Effector memory CD8-positive, alpha-beta T cell (primary cell): ENCODE results near the gene CCL27.
A peak's percentile ranks its signal among the peaks of the same experiment; 100 is the strongest.

Source experiments
- ATAC-seq: fragments of 150-1000 bp; cut with Tn5 transposase; replicated peaks from 2 replicates; pipeline ENCODE4 v1.10.0; 2021; ENCODE audit warnings: mild to moderate bottlenecking, moderate library complexity
- DNase-seq, 3 experiments: peaks; one replicate each; pipeline ENCODE4 v3.0.0; 2021
- H3K27ac Mint-ChIP-seq, 2 donors: one replicate each; pipeline ENCODE4 v1.8.0; 2022; ENCODE audit warnings: mild to moderate bottlenecking in 2 of 2, mixed read lengths in 2 of 2, moderate library complexity in 2 of 2
- H3K27me3 Mint-ChIP-seq, 2 donors: one replicate each; pipeline ENCODE4 v1.8.0; 2022; ENCODE audit warnings: mixed read lengths in 2 of 2
- H3K36me3 Mint-ChIP-seq: one replicate; pipeline ENCODE4 v1.8.0; 2022; ENCODE audit warnings: mild to moderate bottlenecking, moderate library complexity, mixed read lengths; ENCODE audit not compliant: insufficient read depth
- H3K4me1 Mint-ChIP-seq, 2 donors: one replicate each; pipeline ENCODE4 v1.8.0; 2022; ENCODE audit warnings: low read depth in 2 of 2, mixed read lengths in 2 of 2
- H3K4me3 Mint-ChIP-seq, 2 donors: one replicate each; pipeline ENCODE4 v1.8.0; 2022; ENCODE audit warnings: mild to moderate bottlenecking in 2 of 2, mixed read lengths in 2 of 2, moderate library complexity in 2 of 2
- H3K9me3 Mint-ChIP-seq, 2 donors: one replicate each; pipeline ENCODE4 v1.8.0; 2022; ENCODE audit warnings: mixed read lengths in 2 of 2

Gene CCL27

GRCh38 chr9:34689512-34689911 is 27.1 kb upstream of the CCL27 start:
- no peaks in the 10 kb centered on the region for H3K9me3 Mint-ChIP-seq
- ATAC-seq (no peak), DNase-seq (no peak)
- peaks cover 19 to 36% of the 10 kb centered on the region in 2 donors for H3K27me3 Mint-ChIP-seq
- H3K4me1 Mint-ChIP-seq: peaks cover 0 to 3% of the 10 kb centered on the region in 2 donors
- H3K4me3 Mint-ChIP-seq: no peak overlapping the region
- H3K27ac Mint-ChIP-seq: no peak overlapping the region
- H3K36me3 Mint-ChIP-seq: no peaks in the 10 kb centered on the region

GRCh38 chr9:34689116-34689470 is 26.6 kb upstream of the CCL27 start:
- peaks cover 0 to 3% of the 10 kb centered on the region in 2 donors for H3K4me1 Mint-ChIP-seq
- peaks cover 19 to 40% of the 10 kb centered on the region in 2 donors for H3K27me3 Mint-ChIP-seq
- H3K4me3 Mint-ChIP-seq: no peak overlapping the region
- ATAC-seq (no peak), DNase-seq (no peak)
- no peaks in the 10 kb centered on the region for H3K9me3 Mint-ChIP-seq
- no peak overlapping the region for H3K27ac Mint-ChIP-seq
- H3K36me3 Mint-ChIP-seq: no peaks in the 10 kb centered on the region

GRCh38 chr9:34688329-34689115 is 26.1 kb upstream of the CCL27 start:
- H3K4me1 Mint-ChIP-seq: peaks cover 0 to 3% of the 10 kb centered on the region in 2 donors
- no peak for DNase-seq
- no peak overlapping the region for H3K4me3 Mint-ChIP-seq
- no peaks in the 10 kb centered on the region for H3K36me3 Mint-ChIP-seq
- H3K9me3 Mint-ChIP-seq: no peaks in the 10 kb centered on the region
- peak overlapping the region in 1 of 2 donors; percentile 38 for H3K27ac Mint-ChIP-seq
- no peak for ATAC-seq
- peaks cover 19 to 41% of the 10 kb centered on the region in 2 donors for H3K27me3 Mint-ChIP-seq

GRCh38 chr9:34687276-34688030 is 25.0 kb upstream of the CCL27 start:
- no peak for ATAC-seq
- Mint-ChIP-seq H3K4me1 (peaks cover 0 to 3% of the 10 kb centered on the region in 2 donors), H3K9me3 (no peaks in the 10 kb centered on the region), H3K36me3 (no peaks in the 10 kb centered on the region), H3K27ac (no peak overlapping the region), H3K27me3 (peaks cover 19 to 41% of the 10 kb centered on the region in 2 donors), H3K4me3 (no peak overlapping the region)
- DNase-seq: no peak

GRCh38 chr9:34686732-34687131 is 24.3 kb upstream of the CCL27 start:
- H3K27me3 Mint-ChIP-seq: peaks cover 19 to 41% of the 10 kb centered on the region in 2 donors
- H3K4me1 Mint-ChIP-seq: peaks cover 0 to 3% of the 10 kb centered on the region in 2 donors
- H3K9me3 Mint-ChIP-seq: no peaks in the 10 kb centered on the region
- H3K27ac Mint-ChIP-seq: no peak overlapping the region
- H3K36me3 Mint-ChIP-seq: no peaks in the 10 kb centered on the region
- ATAC-seq (no peak), DNase-seq (no peak)
- no peak overlapping the region for H3K4me3 Mint-ChIP-seq

- no peak for DNase-seq
These were observed 23.8 kb upstream of the CCL27 start for GRCh38 chr9:34686231-34686630.

GRCh38 chr9:34685591-34685990 is 23.1 kb upstream of the CCL27 start:
- Mint-ChIP-seq H3K36me3 (no peaks in the 10 kb centered on the region), H3K27me3 (peaks cover 19 to 41% of the 10 kb centered on the region in 2 donors), H3K4me3 (no peak overlapping the region), H3K4me1 (peaks cover 0 to 3% of the 10 kb centered on the region in 2 donors), H3K27ac (no peak overlapping the region), H3K9me3 (no peaks in the 10 kb centered on the region)
- ATAC-seq (no peak), DNase-seq (no peak)

More at GRCh38 chr9:34686231-34686630, 23.8 kb upstream of the CCL27 start:
- no peak overlapping the region for H3K4me3 Mint-ChIP-seq
- no peak for ATAC-seq
- H3K36me3 Mint-ChIP-seq: no peaks in the 10 kb centered on the region
- no peaks in the 10 kb centered on the region for H3K9me3 Mint-ChIP-seq
- H3K27ac Mint-ChIP-seq: no peak overlapping the region
- peaks cover 0 to 3% of the 10 kb centered on the region in 2 donors for H3K4me1 Mint-ChIP-seq
- peaks cover 19 to 41% of the 10 kb centered on the region in 2 donors for H3K27me3 Mint-ChIP-seq

GRCh38 chr9:34684816-34685215 is 22.4 kb upstream of the CCL27 start:
- Mint-ChIP-seq H3K9me3 (no peaks in the 10 kb centered on the region), H3K36me3 (no peaks in the 10 kb centered on the region), H3K4me1 (peaks cover 0 to 3% of the 10 kb centered on the region in 2 donors), H3K4me3 (no peak overlapping the region), H3K27ac (no peak overlapping the region), H3K27me3 (peaks cover 17 to 39% of the 10 kb centered on the region in 2 donors)
- ATAC-seq (no peak), DNase-seq (no peak)

GRCh38 chr9:34684145-34684544 is 21.7 kb upstream of the CCL27 start:
- no peak overlapping the region for H3K27ac Mint-ChIP-seq
- H3K27me3 Mint-ChIP-seq: peaks cover 10 to 32% of the 10 kb centered on the region in 2 donors
- H3K4me1 Mint-ChIP-seq: peaks cover 0 to 2% of the 10 kb centered on the region in 2 donors
- no peak overlapping the region for H3K4me3 Mint-ChIP-seq
- ATAC-seq: no peak
- no peaks in the 10 kb centered on the region for H3K9me3 Mint-ChIP-seq
- DNase-seq: no peak
- H3K36me3 Mint-ChIP-seq: no peaks in the 10 kb centered on the region

GRCh38 chr9:34675869-34676268 is 13.4 kb upstream of the CCL27 start:
- H3K9me3 Mint-ChIP-seq: no peaks in the 10 kb centered on the region
- no peak for DNase-seq
- no peaks in the 10 kb centered on the region for H3K27me3 Mint-ChIP-seq
- no peak overlapping the region for H3K27ac Mint-ChIP-seq
- no peaks in the 10 kb centered on the region for H3K36me3 Mint-ChIP-seq
- H3K4me1 Mint-ChIP-seq: peaks cover 0 to 2% of the 10 kb centered on the region in 2 donors
- H3K4me3 Mint-ChIP-seq: no peak overlapping the region
- ATAC-seq: no peak

GRCh38 chr9:34675048-34675714 is 12.7 kb upstream of the CCL27 start:
- Mint-ChIP-seq H3K9me3 (no peaks in the 10 kb centered on the region), H3K27me3 (no peaks in the 10 kb centered on the region), H3K27ac (peak overlapping the region in 1 of 2 donors; percentile 8), H3K4me3 (no peak overlapping the region), H3K4me1 (peaks cover 0 to 2% of the 10 kb centered on the region in 2 donors), H3K36me3 (no peaks in the 10 kb centered on the region)
- ATAC-seq (peak; percentile 63), DNase-seq (peak in 1 of 3 experiments; percentile 20)

GRCh38 chr9:34674440-34674839 is 12.0 kb upstream of the CCL27 start:
- H3K4me3 Mint-ChIP-seq: no peak overlapping the region
- H3K27ac Mint-ChIP-seq: peak overlapping the region in 1 of 2 donors; percentile 8
- H3K36me3 Mint-ChIP-seq: no peaks in the 10 kb centered on the region
- peaks cover 0 to 2% of the 10 kb centered on the region in 2 donors for H3K4me1 Mint-ChIP-seq
- no peak for DNase-seq
- no peaks in the 10 kb centered on the region for H3K27me3 Mint-ChIP-seq
- no peak for ATAC-seq
- no peaks in the 10 kb centered on the region for H3K9me3 Mint-ChIP-seq

- no peak overlapping the region for H3K4me3 Mint-ChIP-seq
- peaks cover 7 to 9% of the 10 kb centered on the region in 2 donors for H3K4me1 Mint-ChIP-seq
- H3K27ac Mint-ChIP-seq: no peak overlapping the region
- no peaks in the 10 kb centered on the region for H3K36me3 Mint-ChIP-seq
- H3K27me3 Mint-ChIP-seq: no peaks in the 10 kb centered on the region
- H3K9me3 Mint-ChIP-seq: peaks cover 0 to 3% of the 10 kb centered on the region in 2 donors
- DNase-seq (no peak), ATAC-seq (no peak)
These were observed 8.8 kb upstream of the CCL27 start for GRCh38 chr9:34671307-34671706.
